SU-DHL-6 (cell line): ENCODE results near the gene CFL1.

ENCODE experiments used
- H2AFZ ChIP-seq: fragments of 200-600 bp; sonication (generic); 2 replicates; pipeline ENCODE4 v1.6.1; 2014; ENCODE audit warnings: low read depth, mild to moderate bottlenecking, moderate library complexity, mixed read lengths, antibody characterized with exemption, low read length; ENCODE audit not compliant: severe bottlenecking
- H3F3A ChIP-seq: fragments of 200-600 bp; shearing (Covaris generic); 2 replicates; pipeline ENCODE4 v1.6.0; 2016; ENCODE audit warnings: antibody characterized with exemption, mild to moderate bottlenecking; ENCODE audit not compliant: insufficient read depth
- H3K27ac ChIP-seq: fragments of 200-600 bp; sonication (generic); 2 replicates; pipeline ENCODE4 v1.5.1; 2016; ENCODE audit warnings: low read depth, mild to moderate bottlenecking, low read length, moderate library complexity, mixed read lengths
- H3K27me3 ChIP-seq: fragments of 200-600 bp; sonication (generic), shearing (Covaris generic); 2 replicates; pipeline ENCODE4 v1.6.0; 2014; ENCODE audit warnings: mild to moderate bottlenecking, low read length
- H3K36me3 ChIP-seq: fragments of 200-600 bp; sonication (generic); 2 replicates; pipeline ENCODE4 v1.6.1; 2014; ENCODE audit warnings: mild to moderate bottlenecking, low read length, mixed read lengths
- H3K4me2 ChIP-seq: fragments of 300-600, 200-600 bp; shearing (Covaris generic), sonication (generic); 2 replicates; pipeline ENCODE4 v1.6.0; 2014; ENCODE audit warnings: low read length, low read depth, mild to moderate bottlenecking; ENCODE audit not compliant: poor library complexity, severe bottlenecking
- H3K4me3 ChIP-seq: fragments of 200-600 bp; sonication (generic); 2 replicates; pipeline ENCODE4 v1.5.1; 2014; ENCODE audit warnings: antibody characterized with exemption, low read length, mild to moderate bottlenecking, mixed read lengths; ENCODE audit not compliant: insufficient read depth, poor library complexity, severe bottlenecking
- H3K79me2 ChIP-seq: fragments of 200-600 bp; sonication (generic); 2 replicates; pipeline ENCODE4 v1.6.1; 2014; ENCODE audit warnings: mild to moderate bottlenecking, low read length, moderate library complexity; ENCODE audit not compliant: insufficient read depth
- H3K9ac ChIP-seq: fragments of 200-600 bp; sonication (generic); 2 replicates; pipeline ENCODE4 v1.7.0; 2014; ENCODE audit warnings: mild to moderate bottlenecking, low read length
- H3K9me2 ChIP-seq: fragments of 200-600 bp; sonication (generic); replicated peaks from 2 replicates; pipeline ENCODE4 v1.6.1; 2014; ENCODE audit warnings: low read length; ENCODE audit not compliant: insufficient read depth
- H3K9me3 ChIP-seq: fragments of 200-600 bp; sonication (generic); 2 replicates; pipeline ENCODE4 v1.6.1; 2014; ENCODE audit warnings: low read length, mixed read lengths; ENCODE audit not compliant: insufficient read depth
- H4K20me1 ChIP-seq: fragments of 200-600 bp; sonication (generic); 2 replicates; pipeline ENCODE4 v1.6.1; 2014; ENCODE audit warnings: low read depth, mild to moderate bottlenecking, antibody characterized with exemption, low read length, moderate library complexity, mixed read lengths
- CTCF ChIP-seq: fragments of 200-600 bp; sonication (generic); IDR thresholded peaks from one replicate; pipeline ENCODE4 v1.5.1; 2017; ENCODE audit warnings: antibody characterized with exemption, mild to moderate bottlenecking, low read length, moderate library complexity; ENCODE audit not compliant: insufficient read depth, poor library complexity, severe bottlenecking
- EZH2phosphoT487 ChIP-seq: fragments of 200-600 bp; sonication (generic), shearing (Covaris generic); conservative IDR thresholded peaks from 2 replicates; pipeline ENCODE4 v1.6.1; 2018; ENCODE audit warnings: mild to moderate bottlenecking, antibody characterized with exemption, low read length, moderate library complexity, mixed read lengths

CFL1 gene

GRCh38 chr11:65851083-65851579, 6.8 kb downstream of the CFL1 start:
- H3K79me2 ChIP-seq: peaks cover 10% of the 10 kb centered on the region
- H3K27me3 ChIP-seq: no peaks in the 10 kb centered on the region
- H3K36me3 ChIP-seq: peaks cover 18% of the 10 kb centered on the region
- peaks cover 19% of the 10 kb centered on the region; the same call in 1 of the 2 replicates for H3F3A ChIP-seq
- TF ChIP-seq EZH2phosphoT487 (no peak), CTCF (peak; percentile 57)
- no peak overlapping the region for H2AFZ ChIP-seq
- no peak overlapping the region for H3K27ac ChIP-seq
- H3K4me3 ChIP-seq: no peak overlapping the region
- H3K4me2 ChIP-seq: no peak overlapping the region
- H3K9ac ChIP-seq: no peak overlapping the region
- H3K9me3 ChIP-seq: no peaks in the 10 kb centered on the region
- no peaks in the 10 kb centered on the region for H3K9me2 ChIP-seq
- peaks cover 9% of the 10 kb centered on the region for H4K20me1 ChIP-seq

DNA sequence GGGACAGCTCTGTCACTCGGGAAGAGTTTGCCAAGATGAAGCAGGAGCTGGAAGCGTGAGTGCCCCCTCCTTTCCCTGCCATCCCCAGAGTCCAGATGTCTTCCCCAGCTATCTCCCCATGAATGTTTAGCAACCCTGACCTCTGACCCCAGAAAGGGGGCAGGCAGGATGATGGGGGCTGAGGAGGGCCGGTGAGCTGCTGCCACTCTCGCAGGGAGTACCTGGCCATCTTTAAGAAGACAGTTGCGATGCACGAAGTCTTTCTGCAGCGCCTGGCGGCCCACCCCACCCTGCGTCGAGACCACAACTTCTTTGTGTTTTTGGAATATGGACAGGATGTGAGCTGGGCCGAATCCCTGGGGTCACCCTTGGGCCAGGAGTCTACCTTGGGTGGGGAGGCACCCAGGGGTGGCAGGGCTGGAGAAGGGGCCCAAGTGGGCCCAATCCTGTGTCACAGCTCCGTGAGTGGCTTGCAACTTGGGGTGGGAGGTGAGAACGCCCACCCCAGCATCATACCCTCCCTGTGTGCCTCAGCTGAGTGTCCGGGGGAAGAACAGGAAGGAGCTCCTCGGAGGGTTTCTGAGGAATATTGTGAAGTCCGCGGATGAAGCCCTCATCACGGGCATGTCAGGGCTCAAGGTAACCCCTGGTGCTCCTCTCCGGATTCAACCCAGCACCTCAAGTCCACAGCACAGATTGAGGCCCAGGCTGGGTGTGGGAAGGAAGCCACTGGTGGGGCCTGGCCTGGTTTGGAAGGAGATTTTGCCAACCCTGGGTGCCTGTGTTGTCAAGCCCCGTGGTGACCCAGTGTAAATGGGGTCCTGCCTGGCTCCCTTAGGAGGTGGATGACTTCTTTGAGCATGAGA, 7.5 kb downstream of the CFL1 start:
- Histone ChIP-seq H3K27ac (no peak overlapping the region), H3K9me3 (no peaks in the 10 kb centered on the region), H3K4me2 (no peak overlapping the region), H3K9me2 (no peaks in the 10 kb centered on the region), H3K79me2 (peaks cover 3% of the 10 kb centered on the region; the same call in 1 of the 2 replicates), H4K20me1 (peaks cover 3% of the 10 kb centered on the region; the same call in 1 of the 2 replicates), H3K4me3 (no peak overlapping the region), H2AFZ (no peak overlapping the region), H3K27me3 (no peaks in the 10 kb centered on the region), H3F3A (peaks cover 18% of the 10 kb centered on the region; the same call in 1 of the 2 replicates), H3K36me3 (peaks cover 11% of the 10 kb centered on the region), H3K9ac (no peak overlapping the region)
- TF ChIP-seq EZH2phosphoT487 (no peak), CTCF (no peak)

GRCh38 chr11:65849771-65850216, 8.2 kb downstream of the CFL1 start:
- Histone ChIP-seq H3K27ac (no peak overlapping the region), H2AFZ (no peak overlapping the region), H3K79me2 (no peaks in the 10 kb centered on the region), H3K9ac (no peak overlapping the region), H3F3A (peaks cover 18% of the 10 kb centered on the region; the same call in 1 of the 2 replicates), H3K4me2 (no peak overlapping the region), H3K4me3 (no peak overlapping the region), H3K36me3 (peaks cover 6% of the 10 kb centered on the region; the same call in 1 of the 2 replicates), H3K9me3 (no peaks in the 10 kb centered on the region), H3K27me3 (no peaks in the 10 kb centered on the region), H3K9me2 (no peaks in the 10 kb centered on the region), H4K20me1 (no peaks in the 10 kb centered on the region; the same call in 1 of the 2 replicates)
- no peak for TF ChIP-seq EZH2phosphoT487
- no peak for TF ChIP-seq CTCF
